K562 (cell line): ENCODE measurements around the gene ATP6V0A1. TPM values are rescaled to one million over a fixed set of nuclear protein-coding genes. Genes with fewer than 3 reads are reported as not detected.

Experiments
- BRD9 ChIP-seq: fragments of 450-650 bp; IDR thresholded peaks from 2 replicates; pipeline ENCODE4 v1.6.1; 2018; ENCODE audit warnings: low read depth; ENCODE audit not compliant: partially characterized antibody
- KDM2B ChIP-seq: fragments of 250-450 bp; sonication (Bioruptor Pico); IDR thresholded peaks from 2 replicates; pipeline ENCODE4 v1.8.0; 2021; ENCODE audit warnings: mild to moderate bottlenecking, moderate library complexity
- MEF2D ChIP-seq: conservative IDR thresholded peaks from 2 replicates; pipeline ENCODE4 v1.6.1; 2016; ENCODE audit warnings: low read depth, missing genetic modification characterization, missing compliant biosample characterization
- NCOA6 ChIP-seq: fragments of 450-650 bp; IDR thresholded peaks from 2 replicates; pipeline ENCODE4 v1.6.1; 2017; ENCODE audit warnings: mild to moderate bottlenecking
- SAFB2 ChIP-seq: fragments of 200-400 bp; formaldehyde crosslinking; IDR thresholded peaks from 2 replicates; pipeline ENCODE4 v1.6.1; 2018; ENCODE audit warnings: borderline replicate concordance, low read length, low read depth, moderate library complexity; ENCODE audit not compliant: severe bottlenecking
- SAP30 ChIP-seq: fragments of 200-600 bp; sonication (generic); IDR thresholded peaks from 2 replicates; pipeline ENCODE4 v1.6.1; 2012; ENCODE audit warnings: borderline replicate concordance, low read depth, mild to moderate bottlenecking, moderate library complexity, low read length, control low read depth, inconsistent platforms; ENCODE audit not compliant: insufficient read depth, poor library complexity, severe bottlenecking
- SMAD1 ChIP-seq: fragments of 150-350 bp; IDR thresholded peaks from 2 replicates; pipeline ENCODE4 v1.6.1; 2014; ENCODE audit warnings: low read length, low read depth; ENCODE audit not compliant: partially characterized antibody
- SPI1 ChIP-seq: IDR thresholded peaks from 2 replicates; pipeline ENCODE4 v1.6.1; 2011; ENCODE audit warnings: low read depth, low read length, control low read depth, borderline replicate concordance
- SUPT5H ChIP-seq: fragments of 450-650 bp; IDR thresholded peaks from 2 replicates; pipeline ENCODE4 v1.6.1; 2016
- ZNF140 ChIP-seq: fragments of 250-450 bp; sonication (Bioruptor Pico); IDR thresholded peaks from 2 replicates; pipeline ENCODE4 v1.8.0; 2021; ENCODE audit warnings: moderate library complexity, mild to moderate bottlenecking, inconsistent platforms
- ZNF197 ChIP-seq: fragments of 200-800 bp; sonication (Bioruptor generic); IDR thresholded peaks from 2 replicates; pipeline ENCODE4 v1.6.1; 2016; ENCODE audit warnings: low read depth, missing genetic modification characterization, missing compliant biosample characterization
- ZNF239 ChIP-seq: fragments of 250-450 bp; sonication (Bioruptor Pico); IDR thresholded peaks from 2 replicates; pipeline ENCODE4 v1.4.0; 2020; ENCODE audit warnings: mild to moderate bottlenecking
- ZNF3 ChIP-seq: fragments of 250-450 bp; sonication (Bioruptor Pico); IDR thresholded peaks from 2 replicates; pipeline ENCODE4 v1.5.0; 2021; ENCODE audit warnings: mild to moderate bottlenecking, moderate library complexity
- ZNF57 ChIP-seq: fragments of 450-650 bp; formaldehyde crosslinking; IDR thresholded peaks from 2 replicates; pipeline ENCODE4 v1.4.0; 2020; ENCODE audit warnings: mild to moderate bottlenecking, moderate library complexity
- ZZZ3 ChIP-seq: fragments of 450-650 bp; IDR thresholded peaks from 2 replicates; pipeline ENCODE4 v1.6.1; 2016; ENCODE audit warnings: antibody characterized with exemption, mild to moderate bottlenecking, moderate library complexity
- polyA plus RNA-seq, 8 experiments: library from polyadenylated mRNA; depleted of rRNA in 4 of 8; stranded (reverse) in 5 of 8; unstranded in 3 of 8; fragments of >200 nt; fragmentation: Nextera tagmentation in 2 of 8; fragmentation: Illumina TruSeq in 1 of 8; extraction: Ambion mirVana in 2 of 8; extraction: Trizol in 1 of 8; gene quantifications; 2 replicates each; pipeline versions ENCODE4 v1.2.1 to v1.2.3, GENCODE V29; 2011 to 2014; ENCODE audit warnings: inconsistent platforms in 1 of 8, missing spikeins in 1 of 8
- total RNA-seq, 7 experiments: library from RNA; depleted of rRNA in 6 of 7; stranded (reverse); fragments of >200 nt in 6 of 7; fragmentation: Illumina TruSeq in 2 of 7; extraction: Trizol in 2 of 7; gene quantifications; 2 replicates each; pipeline versions ENCODE4 v1.2.1 to v1.2.3, GENCODE V29; 2011 to 2021; ENCODE audit warnings: low replicate concordance in 1 of 7
- TF ChIP-seq, protein P1 (sequence below), 3 experiments: fragments of 200-800 bp in 1 of 3; fragments of 250-450 bp in 1 of 3; fragments of 450-650 bp in 1 of 3; sonication (Bioruptor Pico) in 1 of 3; sonication (Bioruptor generic) in 1 of 3; formaldehyde crosslinking in 1 of 3; IDR thresholded peaks; 2 replicates each; pipeline versions ENCODE4 v1.6.1 to v1.8.0; 2016 to 2022; ENCODE audit warnings: mild to moderate bottlenecking in 2 of 3, missing genetic modification characterization in 2 of 3, missing compliant biosample characterization in 1 of 3, moderate library complexity in 1 of 3
- TF ChIP-seq, protein P2 (sequence below): IDR thresholded peaks from 2 replicates; pipeline ENCODE4 v1.6.1; 2011; ENCODE audit warnings: borderline replicate concordance, low read depth, mild to moderate bottlenecking, moderate library complexity, low read length; ENCODE audit not compliant: insufficient read depth, poor library complexity, severe bottlenecking
- TF ChIP-seq, protein P3 (sequence below): fragments of 250-450 bp; sonication (Bioruptor Pico); IDR thresholded peaks from 2 replicates; pipeline ENCODE4 v1.8.0; 2021; ENCODE audit warnings: mild to moderate bottlenecking, moderate library complexity
- TF ChIP-seq, protein P4 (sequence below): sonication (generic); formaldehyde crosslinking; IDR thresholded peaks from 2 replicates; pipeline ENCODE4 v1.8.0; 2022; ENCODE audit warnings: mild to moderate bottlenecking, low read depth, missing genetic modification reagents

The ATP6V0A1 gene
- total and polyA plus RNA-seq, 9 of the 15 experiments (the other 6 are each of a cell fraction or from before 2014, with no cell fraction given) = 11.8 to 158 (median 75.5) TPM

GRCh38 chr17:42531455-42532354 lies 73.0 kb downstream of the ATP6V0A1 start (continued):
- TF ChIP-seq, protein P1, sequence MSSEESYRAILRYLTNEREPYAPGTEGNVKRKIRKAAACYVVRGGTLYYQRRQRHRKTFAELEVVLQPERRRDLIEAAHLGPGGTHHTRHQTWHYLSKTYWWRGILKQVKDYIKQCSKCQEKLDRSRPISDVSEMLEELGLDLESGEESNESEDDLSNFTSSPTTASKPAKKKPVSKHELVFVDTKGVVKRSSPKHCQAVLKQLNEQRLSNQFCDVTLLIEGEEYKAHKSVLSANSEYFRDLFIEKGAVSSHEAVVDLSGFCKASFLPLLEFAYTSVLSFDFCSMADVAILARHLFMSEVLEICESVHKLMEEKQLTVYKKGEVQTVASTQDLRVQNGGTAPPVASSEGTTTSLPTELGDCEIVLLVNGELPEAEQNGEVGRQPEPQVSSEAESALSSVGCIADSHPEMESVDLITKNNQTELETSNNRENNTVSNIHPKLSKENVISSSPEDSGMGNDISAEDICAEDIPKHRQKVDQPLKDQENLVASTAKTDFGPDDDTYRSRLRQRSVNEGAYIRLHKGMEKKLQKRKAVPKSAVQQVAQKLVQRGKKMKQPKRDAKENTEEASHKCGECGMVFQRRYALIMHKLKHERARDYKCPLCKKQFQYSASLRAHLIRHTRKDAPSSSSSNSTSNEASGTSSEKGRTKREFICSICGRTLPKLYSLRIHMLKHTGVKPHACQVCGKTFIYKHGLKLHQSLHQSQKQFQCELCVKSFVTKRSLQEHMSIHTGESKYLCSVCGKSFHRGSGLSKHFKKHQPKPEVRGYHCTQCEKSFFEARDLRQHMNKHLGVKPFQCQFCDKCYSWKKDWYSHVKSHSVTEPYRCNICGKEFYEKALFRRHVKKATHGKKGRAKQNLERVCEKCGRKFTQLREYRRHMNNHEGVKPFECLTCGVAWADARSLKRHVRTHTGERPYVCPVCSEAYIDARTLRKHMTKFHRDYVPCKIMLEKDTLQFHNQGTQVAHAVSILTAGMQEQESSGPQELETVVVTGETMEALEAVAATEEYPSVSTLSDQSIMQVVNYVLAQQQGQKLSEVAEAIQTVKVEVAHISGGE (CRISPR knock-in tag; IDR thresholded peaks at IDR 0.05) = no peak
- no peak for TF ChIP-seq SMAD1
- TF ChIP-seq SAFB2 = no peak
- TF ChIP-seq ZNF57 (CRISPR knock-in tag) = no peak
- TF ChIP-seq BRD9 = no peak
- no peak for TF ChIP-seq ZNF140
- TF ChIP-seq, protein P2, sequence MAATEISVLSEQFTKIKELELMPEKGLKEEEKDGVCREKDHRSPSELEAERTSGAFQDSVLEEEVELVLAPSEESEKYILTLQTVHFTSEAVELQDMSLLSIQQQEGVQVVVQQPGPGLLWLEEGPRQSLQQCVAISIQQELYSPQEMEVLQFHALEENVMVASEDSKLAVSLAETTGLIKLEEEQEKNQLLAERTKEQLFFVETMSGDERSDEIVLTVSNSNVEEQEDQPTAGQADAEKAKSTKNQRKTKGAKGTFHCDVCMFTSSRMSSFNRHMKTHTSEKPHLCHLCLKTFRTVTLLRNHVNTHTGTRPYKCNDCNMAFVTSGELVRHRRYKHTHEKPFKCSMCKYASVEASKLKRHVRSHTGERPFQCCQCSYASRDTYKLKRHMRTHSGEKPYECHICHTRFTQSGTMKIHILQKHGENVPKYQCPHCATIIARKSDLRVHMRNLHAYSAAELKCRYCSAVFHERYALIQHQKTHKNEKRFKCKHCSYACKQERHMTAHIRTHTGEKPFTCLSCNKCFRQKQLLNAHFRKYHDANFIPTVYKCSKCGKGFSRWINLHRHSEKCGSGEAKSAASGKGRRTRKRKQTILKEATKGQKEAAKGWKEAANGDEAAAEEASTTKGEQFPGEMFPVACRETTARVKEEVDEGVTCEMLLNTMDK = peak; percentile 86
- no peak for TF ChIP-seq ZZZ3
- no peak for TF ChIP-seq MEF2D (tag)
- TF ChIP-seq, protein P3, sequence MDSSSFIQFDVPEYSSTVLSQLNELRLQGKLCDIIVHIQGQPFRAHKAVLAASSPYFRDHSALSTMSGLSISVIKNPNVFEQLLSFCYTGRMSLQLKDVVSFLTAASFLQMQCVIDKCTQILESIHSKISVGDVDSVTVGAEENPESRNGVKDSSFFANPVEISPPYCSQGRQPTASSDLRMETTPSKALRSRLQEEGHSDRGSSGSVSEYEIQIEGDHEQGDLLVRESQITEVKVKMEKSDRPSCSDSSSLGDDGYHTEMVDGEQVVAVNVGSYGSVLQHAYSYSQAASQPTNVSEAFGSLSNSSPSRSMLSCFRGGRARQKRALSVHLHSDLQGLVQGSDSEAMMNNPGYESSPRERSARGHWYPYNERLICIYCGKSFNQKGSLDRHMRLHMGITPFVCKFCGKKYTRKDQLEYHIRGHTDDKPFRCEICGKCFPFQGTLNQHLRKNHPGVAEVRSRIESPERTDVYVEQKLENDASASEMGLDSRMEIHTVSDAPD (CRISPR knock-in tag) = no peak
- TF ChIP-seq, protein P4, sequence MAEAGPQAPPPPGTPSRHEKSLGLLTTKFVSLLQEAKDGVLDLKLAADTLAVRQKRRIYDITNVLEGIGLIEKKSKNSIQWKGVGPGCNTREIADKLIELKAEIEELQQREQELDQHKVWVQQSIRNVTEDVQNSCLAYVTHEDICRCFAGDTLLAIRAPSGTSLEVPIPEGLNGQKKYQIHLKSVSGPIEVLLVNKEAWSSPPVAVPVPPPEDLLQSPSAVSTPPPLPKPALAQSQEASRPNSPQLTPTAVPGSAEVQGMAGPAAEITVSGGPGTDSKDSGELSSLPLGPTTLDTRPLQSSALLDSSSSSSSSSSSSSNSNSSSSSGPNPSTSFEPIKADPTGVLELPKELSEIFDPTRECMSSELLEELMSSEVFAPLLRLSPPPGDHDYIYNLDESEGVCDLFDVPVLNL (CRISPR knock-in tag) = no peak
- TF ChIP-seq SAP30 = no peak
- no peak for TF ChIP-seq NCOA6
- no peak for TF ChIP-seq SUPT5H
- no peak; the same call in 1 of the 2 replicates for TF ChIP-seq ZNF239 (CRISPR knock-in tag)
- TF ChIP-seq SPI1 = no peak
- TF ChIP-seq KDM2B (CRISPR knock-in tag) = no peak
- TF ChIP-seq ZNF197 = no peak
- TF ChIP-seq ZNF3 (CRISPR knock-in tag) = no peak
